Adipocyte (in vitro differentiated cells): Measurements from ENCODE around the gene MYOZ2.
"Not testable (repeated sequence)": the region's sequence is repeated elsewhere in the genome, so short reads cannot be mapped to it uniquely, and the experiment has no call there.

Experiments
- DNase-seq: peaks from one replicate; pipeline ENCODE4 v3.0.0-alpha.2; 2015; ENCODE audit warnings: low read depth
- H3K27me3 ChIP-seq: replicated peaks from 2 replicates; pipeline ENCODE4 v1.7.0; 2013; ENCODE audit warnings: mild to moderate bottlenecking, low read length, moderate library complexity; ENCODE audit not compliant: control insufficient read depth, insufficient read depth
- H3K36me3 ChIP-seq: 2 replicates; pipeline ENCODE4 v1.7.0; 2013; ENCODE audit warnings: low read length, mild to moderate bottlenecking, moderate library complexity; ENCODE audit not compliant: control insufficient read depth, insufficient read depth, severe bottlenecking
- H3K4me1 ChIP-seq: 2 replicates; pipeline ENCODE4 v1.7.0; 2013; ENCODE audit warnings: mild to moderate bottlenecking, low read length, moderate library complexity; ENCODE audit not compliant: control insufficient read depth, insufficient read depth
- H3K4me3 ChIP-seq: 2 replicates; pipeline ENCODE4 v1.7.0; 2013; ENCODE audit warnings: mild to moderate bottlenecking, low read length, moderate library complexity
- H3K9ac ChIP-seq: 2 replicates; pipeline ENCODE4 v1.7.0; 2013; ENCODE audit warnings: mild to moderate bottlenecking, low read length, moderate library complexity
- H3K9me3 ChIP-seq: 2 replicates; pipeline ENCODE4 v1.7.0; 2013; ENCODE audit warnings: mild to moderate bottlenecking, low read length, moderate library complexity; ENCODE audit not compliant: control insufficient read depth

Gene MYOZ2

GRCh38 chr4:119152741-119153140 lies 17.1 kb downstream of the MYOZ2 start:
- no peaks in the 10 kb centered on the region for H3K9me3 ChIP-seq
- no peaks in the 10 kb centered on the region for H3K27me3 ChIP-seq
- no peak overlapping the region for H3K4me3 ChIP-seq
- H3K9ac ChIP-seq, result no peak overlapping the region
- no peaks in the 10 kb centered on the region for H3K36me3 ChIP-seq
- H3K4me1 ChIP-seq, result peaks cover 6% of the 10 kb centered on the region
- DNase-seq, result no peak

- Histone ChIP-seq H3K27me3 (no peaks in the 10 kb centered on the region), H3K4me3 (no peak overlapping the region), H3K9me3 (no peaks in the 10 kb centered on the region), H3K36me3 (no peaks in the 10 kb centered on the region), H3K9ac (no peak overlapping the region), H3K4me1 (no peaks in the 10 kb centered on the region)
- no peak for DNase-seq
Observed at GRCh38 chr4:119162174-119162573, 26.5 kb downstream of the MYOZ2 start.

- Histone ChIP-seq H3K36me3 (no peaks in the 10 kb centered on the region), H3K4me1 (no peaks in the 10 kb centered on the region), H3K4me3 (no peak overlapping the region), H3K27me3 (no peaks in the 10 kb centered on the region), H3K9ac (no peak overlapping the region), H3K9me3 (no peaks in the 10 kb centered on the region)
- no peak for DNase-seq
Observed at GRCh38 chr4:119165767-119166166, 30.1 kb downstream of the MYOZ2 start.

GRCh38 chr4:119170195-119170594 lies 34.6 kb downstream of the MYOZ2 start:
- no peaks in the 10 kb centered on the region for H3K4me1 ChIP-seq
- no peak overlapping the region for H3K9ac ChIP-seq
- H3K36me3 ChIP-seq, result no peaks in the 10 kb centered on the region
- no peak for DNase-seq
- no peaks in the 10 kb centered on the region for H3K27me3 ChIP-seq
- no peak overlapping the region for H3K4me3 ChIP-seq
- H3K9me3 ChIP-seq, result no peaks in the 10 kb centered on the region

- Histone ChIP-seq H3K27me3 (no peaks in the 10 kb centered on the region), H3K4me3 (no peak overlapping the region), H3K9me3 (no peaks in the 10 kb centered on the region), H3K36me3 (no peaks in the 10 kb centered on the region), H3K4me1 (no peaks in the 10 kb centered on the region), H3K9ac (no peak overlapping the region)
- no peak for DNase-seq
Observed at GRCh38 chr4:119172223-119172622, 36.6 kb downstream of the MYOZ2 start.

GRCh38 chr4:119173729-119174361 lies 38.2 kb downstream of the MYOZ2 start:
- DNase-seq, H3K4me1 ChIP-seq, H3K9me3 ChIP-seq, H3K36me3 ChIP-seq, H3K9ac ChIP-seq, H3K4me3 ChIP-seq, H3K27me3 ChIP-seq: not testable (repeated sequence)

- H3K4me1 ChIP-seq, result peaks cover 6% of the 10 kb centered on the region
Observed at GRCh38 chr4:119179011-119179410, 43.4 kb downstream of the MYOZ2 start.

GRCh38 chr4:119184128-119184527 lies 48.5 kb downstream of the MYOZ2 start:
- Histone ChIP-seq H3K9ac (no peak overlapping the region), H3K27me3 (no peaks in the 10 kb centered on the region), H3K9me3 (no peaks in the 10 kb centered on the region), H3K4me1 (peaks cover 28% of the 10 kb centered on the region), H3K4me3 (no peak overlapping the region), H3K36me3 (no peaks in the 10 kb centered on the region)
- DNase-seq, result no peak

More at GRCh38 chr4:119179011-119179410, 43.4 kb downstream of the MYOZ2 start:
- H3K4me3 ChIP-seq, result no peak overlapping the region
- no peaks in the 10 kb centered on the region for H3K9me3 ChIP-seq
- H3K36me3 ChIP-seq, result no peaks in the 10 kb centered on the region
- H3K27me3 ChIP-seq, result no peaks in the 10 kb centered on the region
- DNase-seq, result no peak
- H3K9ac ChIP-seq, result no peak overlapping the region

GRCh38 chr4:119189638-119190037 lies 54.0 kb downstream of the MYOZ2 start:
- Histone ChIP-seq H3K9me3 (no peaks in the 10 kb centered on the region), H3K36me3 (no peaks in the 10 kb centered on the region), H3K4me3 (peak overlapping the region; percentile 49), H3K27me3 (no peaks in the 10 kb centered on the region), H3K4me1 (peaks cover 47% of the 10 kb centered on the region), H3K9ac (peak overlapping the region; percentile 86)
- peak; percentile 86 for DNase-seq

- peak overlapping the region; percentile 86 for H3K9ac ChIP-seq
- H3K4me1 ChIP-seq, result peaks cover 47% of the 10 kb centered on the region
- DNase-seq, result no peak
- no peaks in the 10 kb centered on the region for H3K9me3 ChIP-seq
- no peaks in the 10 kb centered on the region for H3K27me3 ChIP-seq
- H3K4me3 ChIP-seq, result no peak overlapping the region
- H3K36me3 ChIP-seq, result no peaks in the 10 kb centered on the region
Observed at GRCh38 chr4:119190354-119190753, 54.7 kb downstream of the MYOZ2 start.

GRCh38 chr4:119191505-119191904 lies 55.9 kb downstream of the MYOZ2 start:
- DNase-seq, result no peak
- no peaks in the 10 kb centered on the region for H3K9me3 ChIP-seq
- no peaks in the 10 kb centered on the region for H3K36me3 ChIP-seq
- H3K4me3 ChIP-seq, result no peak overlapping the region
- no peaks in the 10 kb centered on the region for H3K27me3 ChIP-seq
- no peak overlapping the region for H3K9ac ChIP-seq
- peaks cover 46% of the 10 kb centered on the region for H3K4me1 ChIP-seq

GRCh38 chr4:119197772-119198212 lies 62.2 kb downstream of the MYOZ2 start:
- Histone ChIP-seq H3K27me3 (no peaks in the 10 kb centered on the region), H3K9ac (no peak overlapping the region), H3K9me3 (no peaks in the 10 kb centered on the region), H3K4me3 (no peak overlapping the region), H3K4me1 (peaks cover 3% of the 10 kb centered on the region), H3K36me3 (no peaks in the 10 kb centered on the region)
- DNase-seq, result no peak
